Bronchial epithelial cell (primary cell): ENCODE data around the gene TM4SF4. TPM values are rescaled to one million over a fixed set of nuclear protein-coding genes. Genes with fewer than 3 reads are reported as not detected.

Experiments
- DNase-seq: peaks from one replicate; pipeline ENCODE4 v3.0.0-alpha.2; 2010; ENCODE audit warnings: low read depth
- FAIRE-seq: peaks from 2 replicates; lab custom pipeline; 2011; peaks lifted over from hg19 to GRCh38; lab: Jason Lieb, UNC
- H3K27me3 ChIP-seq: 2 replicates; pipeline ENCODE4 v1.5.1; 2011; ENCODE audit warnings: low read length; ENCODE audit not compliant: control insufficient read depth, insufficient read depth
- H3K36me3 ChIP-seq: 2 replicates; pipeline ENCODE4 v1.5.1; 2011; ENCODE audit warnings: low read length; ENCODE audit not compliant: control insufficient read depth, insufficient read depth
- H3K4me3 ChIP-seq: 2 replicates; pipeline ENCODE4 v1.5.1; 2011; ENCODE audit warnings: mild to moderate bottlenecking, low read depth, low read length, control low read depth
- total RNA-seq: library from RNA; depleted of rRNA; stranded (reverse); fragments of >200 nt; gene quantifications from 2 replicates; pipeline ENCODE4 v1.2.1, GENCODE V29; 2014
- TF ChIP-seq, protein P1 (sequence below): IDR thresholded peaks from 2 replicates; pipeline ENCODE4 v1.5.1; 2011; ENCODE audit warnings: mild to moderate bottlenecking, moderate library complexity, low read length, control low read depth, inconsistent platforms; ENCODE audit not compliant: insufficient read depth, severe bottlenecking

TM4SF4 gene
- total RNA-seq, 1 donor from 2014 or later: not detected

DNA sequence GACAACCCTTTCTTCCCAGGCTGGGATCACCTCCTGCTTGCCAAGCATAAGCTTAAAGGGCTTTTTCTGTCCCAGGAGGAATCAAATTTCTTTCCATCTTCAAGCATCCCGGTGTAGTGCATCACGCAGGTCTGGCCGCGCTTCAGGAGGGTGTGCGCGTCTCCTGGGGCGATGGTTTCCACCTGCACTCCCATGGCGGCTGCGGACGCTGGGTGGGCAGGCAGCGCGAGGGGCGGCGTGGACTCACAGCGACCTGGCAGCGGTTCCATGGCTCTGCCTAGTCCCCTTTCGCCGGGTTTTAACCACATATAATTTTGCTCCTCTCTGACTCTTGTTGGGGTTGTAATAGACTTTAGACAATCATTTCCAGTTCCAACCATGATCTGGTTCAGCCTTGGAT lies 10.6 kb upstream of the TM4SF4 start:
- Histone ChIP-seq H3K4me3 (no peak overlapping the region), H3K27me3 (no peaks in the 10 kb centered on the region), H3K36me3 (no peaks in the 10 kb centered on the region)
- DNase-seq (no peak), FAIRE-seq (no peak)
- TF ChIP-seq, protein P1, sequence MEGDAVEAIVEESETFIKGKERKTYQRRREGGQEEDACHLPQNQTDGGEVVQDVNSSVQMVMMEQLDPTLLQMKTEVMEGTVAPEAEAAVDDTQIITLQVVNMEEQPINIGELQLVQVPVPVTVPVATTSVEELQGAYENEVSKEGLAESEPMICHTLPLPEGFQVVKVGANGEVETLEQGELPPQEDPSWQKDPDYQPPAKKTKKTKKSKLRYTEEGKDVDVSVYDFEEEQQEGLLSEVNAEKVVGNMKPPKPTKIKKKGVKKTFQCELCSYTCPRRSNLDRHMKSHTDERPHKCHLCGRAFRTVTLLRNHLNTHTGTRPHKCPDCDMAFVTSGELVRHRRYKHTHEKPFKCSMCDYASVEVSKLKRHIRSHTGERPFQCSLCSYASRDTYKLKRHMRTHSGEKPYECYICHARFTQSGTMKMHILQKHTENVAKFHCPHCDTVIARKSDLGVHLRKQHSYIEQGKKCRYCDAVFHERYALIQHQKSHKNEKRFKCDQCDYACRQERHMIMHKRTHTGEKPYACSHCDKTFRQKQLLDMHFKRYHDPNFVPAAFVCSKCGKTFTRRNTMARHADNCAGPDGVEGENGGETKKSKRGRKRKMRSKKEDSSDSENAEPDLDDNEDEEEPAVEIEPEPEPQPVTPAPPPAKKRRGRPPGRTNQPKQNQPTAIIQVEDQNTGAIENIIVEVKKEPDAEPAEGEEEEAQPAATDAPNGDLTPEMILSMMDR: no peak

- no peak overlapping the region for H3K4me3 ChIP-seq
- no peak for DNase-seq
- H3K36me3 ChIP-seq: no peaks in the 10 kb centered on the region
- TF ChIP-seq, protein P1: no peak
- FAIRE-seq: no peak
- H3K27me3 ChIP-seq: no peaks in the 10 kb centered on the region
Measured at GRCh38 chr3:149464542-149465328, 9.8 kb upstream of the TM4SF4 start.

DNA sequence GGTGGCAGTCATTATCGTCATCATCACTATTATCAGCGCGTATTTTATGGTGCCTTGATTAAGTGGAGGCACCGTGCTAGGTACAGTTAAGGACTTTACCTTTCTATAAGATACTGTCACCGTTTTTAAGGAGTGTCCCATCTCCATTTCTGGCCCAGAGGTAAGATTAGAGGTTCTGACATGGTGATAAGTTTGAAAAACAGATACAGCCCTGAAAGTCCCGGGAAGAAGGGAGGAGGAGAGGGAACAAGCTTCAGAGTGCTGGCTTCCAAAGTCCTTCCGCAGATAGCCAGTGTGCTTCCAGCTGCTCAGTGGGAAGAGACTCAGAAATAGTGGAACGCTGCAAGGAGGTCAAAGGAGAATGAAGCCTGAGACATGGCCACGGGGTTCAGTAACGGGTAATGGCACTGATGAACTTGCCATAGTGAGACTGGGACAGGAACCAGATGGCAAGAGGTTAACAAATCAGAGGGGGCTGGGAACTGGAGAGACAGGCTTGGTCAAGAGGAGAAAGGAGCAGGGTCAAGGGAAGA lies 9.1 kb upstream of the TM4SF4 start:
- Histone ChIP-seq H3K27me3 (no peaks in the 10 kb centered on the region), H3K36me3 (no peaks in the 10 kb centered on the region), H3K4me3 (no peak overlapping the region)
- TF ChIP-seq, protein P1: no peak
- FAIRE-seq: no peak
- no peak for DNase-seq

DNA sequence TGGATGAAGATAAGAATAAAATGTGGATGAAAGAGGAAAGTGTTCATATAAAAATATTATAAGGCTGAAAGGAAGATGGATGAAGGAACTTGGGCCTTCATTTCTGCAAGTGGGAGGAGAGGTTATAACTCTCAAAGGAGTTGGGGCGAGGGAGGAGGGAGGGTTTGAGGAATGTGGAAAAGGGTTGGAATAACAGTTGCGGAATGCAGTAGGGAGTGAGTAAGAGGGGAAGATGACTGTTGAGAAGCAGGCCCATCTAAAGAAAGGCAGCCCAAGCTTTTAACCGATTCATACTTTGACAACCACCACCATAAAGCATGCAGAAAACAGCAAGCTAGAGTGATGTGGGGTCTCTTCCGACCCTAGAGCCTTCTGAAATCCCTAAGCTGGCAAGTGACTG lies 8.3 kb upstream of the TM4SF4 start:
- Histone ChIP-seq H3K36me3 (no peaks in the 10 kb centered on the region), H3K27me3 (no peaks in the 10 kb centered on the region), H3K4me3 (no peak overlapping the region)
- FAIRE-seq: no peak
- TF ChIP-seq, protein P1: no peak
- DNase-seq: peak; percentile 52

- no peaks in the 10 kb centered on the region for H3K36me3 ChIP-seq
- FAIRE-seq (no peak), DNase-seq (no peak)
- TF ChIP-seq, protein P1: no peak
- H3K27me3 ChIP-seq: no peaks in the 10 kb centered on the region
- H3K4me3 ChIP-seq: no peak overlapping the region
Measured at GRCh38 chr3:149468504-149469212, 5.8 kb upstream of the TM4SF4 start.
